HG02840 (cell line): ENCODE data around the gene CYTH1.
"Not testable (repeated sequence)": the region's sequence is repeated elsewhere in the genome, so short reads cannot be mapped to it uniquely, and the experiment has no call there.

ENCODE experiments used
- ATAC-seq: cut with Tn5 transposase; IDR thresholded peaks from one replicate; pipeline ENCODE4 v1.9.1; 2021; ENCODE audit warnings: mild to moderate bottlenecking, moderate library complexity, moderate number of reproducible peaks; ENCODE audit not compliant: unreplicated experiment, low FRiP score

The CYTH1 gene

DNA sequence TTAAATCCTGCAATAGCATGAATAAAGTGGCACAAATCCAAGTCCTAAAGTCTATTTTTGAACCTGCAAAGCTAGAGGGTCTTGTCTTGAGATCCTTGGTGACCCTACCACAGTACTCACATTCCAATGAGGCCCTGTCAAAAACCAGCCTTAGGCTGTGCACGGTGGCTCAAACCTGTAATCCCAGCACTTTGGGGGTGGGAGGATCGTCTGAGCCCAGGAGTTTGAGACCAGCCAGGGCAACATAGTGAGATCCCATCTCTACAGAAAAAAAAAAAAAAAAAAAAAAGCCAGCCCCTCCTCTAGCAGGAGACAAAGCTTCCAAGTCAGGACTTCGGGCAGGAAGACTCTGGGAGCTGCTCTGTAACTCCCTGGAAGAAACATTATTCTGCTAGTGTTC is 16.3 kb downstream of the CYTH1 start:
- no peak for ATAC-seq

GRCh38 chr17:78764871-78765270 is 17.2 kb downstream of the CYTH1 start:
- no peak for ATAC-seq

- no peak for ATAC-seq
These were observed 18.5 kb downstream of the CYTH1 start for GRCh38 chr17:78763561-78763960.

DNA sequence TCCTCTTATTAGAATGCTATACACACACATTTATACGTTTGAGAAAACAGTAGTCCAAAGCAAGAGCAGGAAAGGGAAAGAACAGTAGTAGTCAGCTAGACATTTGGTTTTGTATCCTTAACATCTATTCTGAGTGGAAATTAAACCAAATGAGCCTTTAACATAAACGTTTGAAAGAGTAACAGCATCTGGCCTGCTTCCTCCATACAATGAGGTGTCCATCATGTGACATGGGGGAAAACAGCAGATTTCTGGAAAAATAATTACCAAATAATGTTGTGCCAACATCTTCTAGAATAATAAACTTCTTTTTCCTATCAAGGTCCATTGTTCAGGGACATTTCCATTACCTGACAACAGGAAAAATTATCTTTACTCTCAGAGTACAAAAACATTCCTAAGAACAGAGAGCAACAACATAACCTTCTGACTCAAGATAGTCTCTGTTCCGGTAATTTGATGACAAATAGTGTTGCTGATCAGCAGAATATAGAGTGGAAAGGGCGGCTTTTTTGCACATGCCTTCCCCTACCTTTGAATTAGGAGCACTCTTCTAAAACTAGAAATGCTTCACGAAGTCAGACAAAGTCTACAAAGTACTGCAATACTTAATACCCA is 20.2 kb downstream of the CYTH1 start:
- no peak for ATAC-seq

GRCh38 chr17:78759969-78760352 is 22.1 kb downstream of the CYTH1 start:
- no peak for ATAC-seq

DNA sequence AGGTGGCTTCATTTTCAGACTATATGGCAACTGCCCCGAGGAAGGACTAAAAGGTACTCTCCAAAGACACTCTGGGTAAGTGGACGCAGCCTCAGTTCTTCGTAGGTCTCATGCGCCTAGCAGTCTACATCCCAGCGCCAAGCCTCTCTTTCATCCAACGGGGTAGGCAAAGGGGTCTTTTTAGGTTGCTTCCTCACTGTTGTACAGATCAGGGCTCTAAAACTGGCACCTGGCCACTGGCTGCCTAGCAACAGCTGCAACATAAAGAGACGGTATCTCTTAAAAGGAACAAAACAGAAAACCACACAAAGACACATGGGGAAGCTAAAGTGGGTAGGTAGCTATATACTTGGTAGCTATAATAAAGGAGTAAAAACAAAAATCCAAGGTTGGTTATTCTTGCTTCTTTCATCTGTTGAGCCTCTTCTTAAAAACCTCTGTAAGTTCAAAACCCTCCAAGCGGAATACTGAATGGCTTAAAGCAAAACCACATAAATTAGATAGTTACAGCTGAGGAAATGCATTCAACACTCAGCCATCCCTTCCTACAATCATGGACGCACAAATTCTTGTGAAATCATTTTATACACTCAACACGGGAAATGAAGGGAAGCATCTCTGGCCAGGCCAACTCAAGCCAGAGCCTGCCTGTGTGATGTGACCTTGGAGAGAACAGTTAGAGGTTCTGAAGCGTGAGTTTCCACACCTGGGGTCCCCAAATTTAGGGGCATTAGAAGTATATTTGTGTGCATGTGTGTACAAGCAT is 22.7 kb downstream of the CYTH1 start:
- ATAC-seq: no peak

GRCh38 chr17:78753316-78754250 is 28.5 kb downstream of the CYTH1 start:
- ATAC-seq: no peak

- no peak for ATAC-seq
These were observed 30.5 kb downstream of the CYTH1 start for GRCh38 chr17:78751447-78752161.

- ATAC-seq: not testable (repeated sequence)
These were observed 31.1 kb downstream of the CYTH1 start for GRCh38 chr17:78751000-78751399.

GRCh38 chr17:78748730-78749317 is 33.2 kb downstream of the CYTH1 start:
- no peak for ATAC-seq

- ATAC-seq: no peak
These were observed 33.9 kb downstream of the CYTH1 start for GRCh38 chr17:78748048-78748729.

- no peak for ATAC-seq
These were observed 34.6 kb downstream of the CYTH1 start for GRCh38 chr17:78747488-78747887.

DNA sequence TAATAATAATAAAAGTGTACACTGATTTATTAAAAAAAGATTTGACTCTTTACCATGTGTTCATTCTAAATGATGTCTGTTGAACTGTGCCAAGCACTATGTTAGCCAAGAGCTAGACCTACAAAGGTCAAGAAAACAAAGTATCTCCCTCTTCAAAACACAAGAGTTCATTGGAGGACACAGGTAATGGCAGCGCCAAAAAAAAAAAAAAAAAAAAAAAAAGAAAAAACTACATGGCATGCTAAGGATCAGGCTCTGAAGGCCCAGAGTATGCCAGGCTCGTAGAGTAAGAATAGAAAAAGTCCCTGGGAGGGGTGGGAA is 35.2 kb downstream of the CYTH1 start:
- ATAC-seq: no peak

DNA sequence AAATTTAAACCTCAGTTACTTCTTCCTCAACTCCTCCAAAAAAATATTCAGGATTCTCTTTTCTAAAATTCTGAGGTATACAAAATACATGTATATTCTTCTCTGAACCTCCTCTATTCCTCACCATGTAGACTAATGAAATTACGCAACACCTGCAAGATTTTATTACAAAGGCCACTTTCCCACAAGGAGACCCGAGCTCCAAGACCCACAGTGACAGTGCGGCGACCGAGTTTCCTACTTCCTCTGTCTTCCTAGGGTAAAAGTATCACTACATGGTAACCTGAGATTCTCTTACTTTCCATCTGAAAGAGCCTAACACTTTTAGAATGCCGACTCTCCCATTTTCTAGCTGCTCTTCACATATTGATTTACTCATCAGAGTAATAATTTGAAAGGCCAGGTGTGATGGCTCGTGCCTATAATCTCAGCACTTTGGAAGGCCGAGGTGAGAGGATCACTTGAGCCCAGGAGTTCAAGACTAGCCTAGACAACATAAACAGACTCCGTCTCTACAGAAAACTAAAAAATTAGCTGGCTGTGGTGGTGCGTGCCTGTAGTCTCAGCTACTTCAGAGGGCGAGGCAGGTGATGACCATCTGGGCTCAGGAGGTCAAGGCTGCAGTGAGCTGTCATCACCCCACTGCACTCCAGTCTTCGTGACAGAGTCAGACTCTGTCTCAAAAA is 35.7 kb downstream of the CYTH1 start:
- ATAC-seq: no peak

DNA sequence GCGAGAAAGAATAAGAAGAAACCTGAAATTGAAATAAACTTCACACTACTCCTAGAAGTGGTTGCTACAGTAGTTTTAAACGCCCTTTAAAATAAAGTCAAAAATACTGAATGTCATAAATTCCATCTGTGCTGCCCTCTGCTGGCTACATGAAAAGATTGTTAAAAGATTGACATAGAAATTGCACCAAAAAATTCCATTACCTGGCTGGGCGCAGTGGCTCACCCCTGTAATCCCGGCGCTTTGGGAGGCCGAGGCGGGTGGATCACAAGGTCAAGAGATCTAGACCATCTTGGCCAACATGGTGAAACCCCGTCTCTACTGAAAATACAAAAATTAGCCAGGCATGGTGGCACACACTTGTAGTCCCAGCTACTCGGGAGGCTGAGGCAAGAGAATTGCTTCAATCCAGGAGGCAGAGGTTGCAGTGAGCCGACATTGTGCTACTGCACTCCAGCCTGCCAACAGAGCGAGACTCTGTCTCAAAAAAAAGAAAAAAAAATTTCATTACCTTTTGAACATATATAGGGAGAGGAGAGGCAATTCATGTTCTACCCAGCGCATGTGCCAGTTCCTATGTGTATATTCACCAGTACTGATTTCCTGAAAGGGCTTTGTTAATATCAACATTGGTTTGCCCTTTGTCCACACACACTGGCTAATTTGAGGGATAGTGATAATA is 36.5 kb downstream of the CYTH1 start:
- no peak for ATAC-seq

DNA sequence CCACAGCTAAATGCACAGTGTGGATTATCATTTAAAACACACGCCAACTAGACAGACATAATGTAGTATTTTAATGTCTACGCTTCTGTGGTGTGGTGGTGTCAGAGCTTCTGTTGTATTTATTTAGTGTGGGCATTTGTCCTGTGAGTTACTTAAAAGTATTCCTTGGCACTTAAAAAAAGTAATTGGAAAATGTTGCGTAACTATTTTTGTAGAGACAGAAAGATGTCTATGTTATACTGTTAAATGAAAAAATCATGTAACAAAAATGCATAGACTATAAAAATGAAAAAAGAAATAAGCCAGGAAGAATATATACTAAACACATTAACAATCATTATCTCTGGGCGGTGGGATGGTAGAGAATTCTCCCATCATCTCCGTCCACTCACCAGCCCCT is 39.2 kb downstream of the CYTH1 start:
- no peak for ATAC-seq

GRCh38 chr17:78741644-78742284 is 40.3 kb downstream of the CYTH1 start:
- ATAC-seq: no peak

DNA sequence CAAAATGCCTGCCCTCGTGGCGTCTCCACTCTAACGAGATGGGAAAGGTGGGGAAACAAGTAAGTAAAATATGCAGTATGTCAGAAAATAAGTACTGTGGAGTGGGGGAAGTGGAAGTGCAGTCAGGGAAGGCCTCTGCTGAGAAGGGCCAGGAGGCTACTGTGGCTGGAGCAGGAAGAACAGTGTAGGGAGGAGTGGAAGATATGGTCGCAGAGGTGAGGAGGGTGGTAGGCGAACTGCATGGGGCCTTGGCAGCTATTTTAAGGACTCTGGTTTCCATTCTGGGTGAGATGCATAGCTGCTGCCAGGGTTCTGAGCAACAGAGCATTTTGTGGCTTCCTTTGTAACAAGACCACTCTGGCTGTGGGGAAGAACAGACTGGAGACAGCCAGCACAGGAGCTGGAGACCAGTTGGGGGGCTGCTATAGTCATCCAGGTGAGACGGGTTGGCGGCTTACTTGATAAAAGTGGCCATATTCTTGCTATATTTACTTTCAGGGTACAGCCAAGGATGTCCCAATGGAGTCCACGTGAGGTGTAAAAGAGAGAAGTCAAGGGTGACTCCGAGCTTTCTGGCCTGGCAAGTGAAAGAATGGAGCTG is 42.6 kb downstream of the CYTH1 start:
- ATAC-seq: no peak
